PC-3 (cell line): ENCODE data around the gene TM9SF4. TPM values are rescaled to one million over a fixed set of nuclear protein-coding genes. Genes with fewer than 3 reads are reported as not detected.

Source experiments
- ATAC-seq: fragments of 200-7000 bp; cut with Tn5 transposase; 2 replicates; pipeline ENCODE4 v1.9.1; 2020; ENCODE audit warnings: mild to moderate bottlenecking, moderate library complexity
- BruUV-seq: library from RNA; stranded (reverse); fragments of 400-500 nt; replicated peaks from 2 replicates; lab custom pipeline; 2021; lab: Mats Ljungman, UMichigan
- CTCF ChIA-PET: fragments of 300-600 bp; sonication (Branson Sonifier 250); formaldehyde crosslinking; loops from one replicate; lab custom pipeline; 2022; ENCODE audit warnings: antibody characterized with exemption; lab: Charles Lee
- POLR2A ChIA-PET: fragments of 300-600 bp; sonication (Branson Sonifier 250); formaldehyde crosslinking; loops from one replicate; lab custom pipeline; 2022; ENCODE audit warnings: antibody characterized with exemption; ENCODE audit not compliant: unreplicated experiment; lab: Charles Lee
- DNase-seq: peaks from one replicate; pipeline ENCODE4 v3.0.0-alpha.2; 2015
- H2AFZ ChIP-seq: fragments of 300-600 bp; sonication (generic); 2 replicates; pipeline ENCODE4 v1.6.0; 2016; ENCODE audit warnings: antibody characterized with exemption, low read length
- H3F3A ChIP-seq: fragments of 300-600 bp; sonication (generic); one replicate; pipeline ENCODE4 v1.6.0; 2017; ENCODE audit warnings: antibody characterized with exemption, low read length, control low read depth, mild to moderate bottlenecking; ENCODE audit not compliant: unreplicated experiment
- H3K27ac ChIP-seq: fragments of 300-600 bp; sonication (generic); 2 replicates; pipeline ENCODE4 v1.5.1; 2016; ENCODE audit warnings: mild to moderate bottlenecking, low read length
- H3K27me3 ChIP-seq: fragments of 300-600 bp; sonication (generic); 2 replicates; pipeline ENCODE4 v1.6.1; 2016; ENCODE audit warnings: low read length, mixed read lengths
- H3K36me3 ChIP-seq: fragments of 300-600 bp; sonication (generic); 2 replicates; pipeline ENCODE4 v1.6.1; 2016; ENCODE audit warnings: low read depth, mixed run types, low read length, mixed read lengths
- H3K4me1 ChIP-seq: fragments of 300-600 bp; sonication (generic); 2 replicates; pipeline ENCODE4 v1.5.1; 2016; ENCODE audit warnings: low read length; ENCODE audit not compliant: insufficient read depth
- H3K4me2 ChIP-seq: fragments of 300-600 bp; sonication (generic); 2 replicates; pipeline ENCODE4 v1.6.0; 2016; ENCODE audit warnings: low read length
- H3K4me3 ChIP-seq: fragments of 300-600 bp; sonication (generic); 2 replicates; pipeline ENCODE4 v1.5.1; 2016; ENCODE audit warnings: mild to moderate bottlenecking, low read length, mixed read lengths
- H3K79me2 ChIP-seq: fragments of 300-600 bp; sonication (generic); 2 replicates; pipeline ENCODE4 v1.6.1; 2017; ENCODE audit warnings: low read length, mixed read lengths
- H3K9ac ChIP-seq: fragments of 300-600 bp; sonication (generic); 2 replicates; pipeline ENCODE4 v1.6.0; 2016; ENCODE audit warnings: mild to moderate bottlenecking, low read length
- H3K9me2 ChIP-seq: fragments of 300-600 bp; sonication (generic); replicated peaks from 2 replicates; pipeline ENCODE4 v1.6.1; 2016; ENCODE audit warnings: mixed run types, low read length, mixed read lengths
- H3K9me3 ChIP-seq: fragments of 300-600 bp; sonication (generic); 2 replicates; pipeline ENCODE4 v1.6.1; 2016; ENCODE audit warnings: low read length, mixed read lengths
- H4K20me1 ChIP-seq: fragments of 300-600 bp; sonication (generic); 2 replicates; pipeline ENCODE4 v1.6.1; 2016; ENCODE audit warnings: low read length, mixed read lengths
- EZH2 ChIP-seq: fragments of 300-600 bp; sonication (generic); IDR thresholded peaks from one replicate; pipeline ENCODE4 v1.6.1; 2017; ENCODE audit warnings: antibody characterized with exemption, mild to moderate bottlenecking, low read length; ENCODE audit not compliant: unreplicated experiment
- EZH2phosphoT487 ChIP-seq: fragments of 300-600 bp; sonication (generic); IDR thresholded peaks from 2 replicates; pipeline ENCODE4 v1.6.1; 2018; ENCODE audit warnings: mild to moderate bottlenecking, antibody characterized with exemption, low read length, borderline replicate concordance
- intact Hi-C: fragments of 100-400 bp; cut with micrococcal nuclease; formaldehyde crosslinking; loops from 2 replicates; pipeline ENCODE4 v1.9.0; 2023
- total RNA-seq: library from RNA; depleted of rRNA; stranded (reverse); fragments of >200 nt; gene quantifications from 2 replicates; pipeline ENCODE4 v1.2.3, GENCODE V29; 2014
- TF ChIP-seq, protein P1 (sequence below): fragments of 300-600 bp; sonication (generic); conservative IDR thresholded peaks from 2 replicates; pipeline ENCODE4 v1.5.1; 2017; ENCODE audit warnings: antibody characterized with exemption, low read depth, mild to moderate bottlenecking, low read length

The TM9SF4 gene
- total RNA-seq, 1 experiment from 2014 or later: 32.6 TPM

GRCh38 chr20:32130352-32130751, 20.8 kb downstream of the TM9SF4 start:
- Histone ChIP-seq H2AFZ (no peak overlapping the region), H3K9me2 (no peaks in the 10 kb centered on the region), H3K79me2 (peaks cover 62% of the 10 kb centered on the region), H3K36me3 (peaks cover 6% of the 10 kb centered on the region; the same call in 1 of the 2 replicates), H3K9ac (no peak overlapping the region), H3K4me1 (no peaks in the 10 kb centered on the region), H3K4me3 (no peak overlapping the region), H4K20me1 (no peaks in the 10 kb centered on the region), H3K9me3 (no peaks in the 10 kb centered on the region), H3K27ac (no peak overlapping the region), H3K27me3 (no peaks in the 10 kb centered on the region), H3F3A (no peaks in the 10 kb centered on the region), H3K4me2 (no peak overlapping the region)
- no peak for ATAC-seq
- POLR2A ChIA-PET: no interaction called here
- no TSS peak for BruUV-seq
- no peak for DNase-seq
- TF ChIP-seq EZH2 (no peak), EZH2phosphoT487 (no peak)
- TF ChIP-seq, protein P1, sequence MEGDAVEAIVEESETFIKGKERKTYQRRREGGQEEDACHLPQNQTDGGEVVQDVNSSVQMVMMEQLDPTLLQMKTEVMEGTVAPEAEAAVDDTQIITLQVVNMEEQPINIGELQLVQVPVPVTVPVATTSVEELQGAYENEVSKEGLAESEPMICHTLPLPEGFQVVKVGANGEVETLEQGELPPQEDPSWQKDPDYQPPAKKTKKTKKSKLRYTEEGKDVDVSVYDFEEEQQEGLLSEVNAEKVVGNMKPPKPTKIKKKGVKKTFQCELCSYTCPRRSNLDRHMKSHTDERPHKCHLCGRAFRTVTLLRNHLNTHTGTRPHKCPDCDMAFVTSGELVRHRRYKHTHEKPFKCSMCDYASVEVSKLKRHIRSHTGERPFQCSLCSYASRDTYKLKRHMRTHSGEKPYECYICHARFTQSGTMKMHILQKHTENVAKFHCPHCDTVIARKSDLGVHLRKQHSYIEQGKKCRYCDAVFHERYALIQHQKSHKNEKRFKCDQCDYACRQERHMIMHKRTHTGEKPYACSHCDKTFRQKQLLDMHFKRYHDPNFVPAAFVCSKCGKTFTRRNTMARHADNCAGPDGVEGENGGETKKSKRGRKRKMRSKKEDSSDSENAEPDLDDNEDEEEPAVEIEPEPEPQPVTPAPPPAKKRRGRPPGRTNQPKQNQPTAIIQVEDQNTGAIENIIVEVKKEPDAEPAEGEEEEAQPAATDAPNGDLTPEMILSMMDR: no peak
- intact Hi-C loops: no loop called here
- CTCF ChIA-PET: no interaction called here

DNA sequence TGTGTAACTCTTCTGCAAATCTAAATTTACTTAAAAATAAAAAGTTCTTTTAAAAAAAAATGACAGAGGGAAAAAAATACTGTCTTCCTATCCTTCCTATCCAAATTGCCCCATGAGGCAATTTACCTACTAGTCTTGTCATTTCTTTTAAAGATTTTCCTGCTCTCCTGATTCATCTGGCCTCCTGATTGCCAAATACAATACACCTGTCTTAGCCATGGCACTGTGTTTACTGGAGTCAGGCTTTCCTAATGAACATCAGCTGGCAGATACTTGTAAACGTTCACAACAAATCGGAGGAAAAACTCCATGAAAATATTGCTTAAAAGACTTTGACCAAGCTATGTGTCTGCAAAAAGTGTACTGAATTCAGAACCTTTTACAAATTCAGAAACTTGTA, 21.5 kb downstream of the TM9SF4 start:
- BruUV-seq: no TSS peak
- intact Hi-C loops: no loop called here
- Histone ChIP-seq H3K27me3 (no peaks in the 10 kb centered on the region), H3K9me3 (no peaks in the 10 kb centered on the region), H3K4me2 (no peak overlapping the region), H3F3A (no peaks in the 10 kb centered on the region), H3K4me3 (no peak overlapping the region), H3K27ac (no peak overlapping the region), H3K9me2 (no peaks in the 10 kb centered on the region), H4K20me1 (no peaks in the 10 kb centered on the region), H3K79me2 (peaks cover 57% of the 10 kb centered on the region), H2AFZ (no peak overlapping the region), H3K4me1 (no peaks in the 10 kb centered on the region), H3K36me3 (peaks cover 7% of the 10 kb centered on the region; the same call in 1 of the 2 replicates), H3K9ac (no peak overlapping the region)
- no peak for ATAC-seq
- POLR2A ChIA-PET: no interaction called here
- CTCF ChIA-PET: no interaction called here
- TF ChIP-seq EZH2phosphoT487 (no peak), EZH2 (no peak)
- TF ChIP-seq, protein P1: no peak
- DNase-seq: no peak

GRCh38 chr20:32132911-32133549, 23.5 kb downstream of the TM9SF4 start:
- no peak overlapping the region for H3K9ac ChIP-seq
- no peaks in the 10 kb centered on the region for H3K4me1 ChIP-seq
- no peaks in the 10 kb centered on the region for H3K27me3 ChIP-seq
- no peaks in the 10 kb centered on the region for H3K9me3 ChIP-seq
- ATAC-seq (no peak), DNase-seq (no peak)
- TF ChIP-seq, protein P1: no peak
- no peak for TF ChIP-seq EZH2phosphoT487
- TF ChIP-seq EZH2: no peak
- no peak overlapping the region for H3K4me2 ChIP-seq
- H3K27ac ChIP-seq: no peak overlapping the region
- no peak overlapping the region for H3K4me3 ChIP-seq
- CTCF ChIA-PET: no interaction called here
- no peak overlapping the region for H2AFZ ChIP-seq
- H3K9me2 ChIP-seq: no peaks in the 10 kb centered on the region
- no peaks in the 10 kb centered on the region for H4K20me1 ChIP-seq
- intact Hi-C loops: no loop called here
- H3K36me3 ChIP-seq: peaks cover 25% of the 10 kb centered on the region
- H3K79me2 ChIP-seq: peaks cover 36% of the 10 kb centered on the region
- POLR2A ChIA-PET: no interaction called here
- no peaks in the 10 kb centered on the region for H3F3A ChIP-seq
- BruUV-seq: no TSS peak
